IMR-90 (cell line): Measurements from ENCODE around the gene HPN. TPM values are rescaled to one million over a fixed set of nuclear protein-coding genes. Genes with fewer than 3 reads are reported as not detected.
"Not testable (repeated sequence)": the region's sequence is repeated elsewhere in the genome, so short reads cannot be mapped to it uniquely, and the experiment has no call there.

Source experiments
- ATAC-seq: fragments of 200-7000 bp; cut with Tn5 transposase; 2 replicates; pipeline ENCODE4 v1.9.1; 2020; ENCODE audit warnings: low read depth, mild to moderate bottlenecking, moderate library complexity
- BruUV-seq: library from RNA; stranded (reverse); fragments of 400-500 nt; replicated peaks from 2 replicates; lab custom pipeline; 2021; lab: Mats Ljungman, UMichigan
- CTCF ChIA-PET: fragments of 300-600 bp; formaldehyde crosslinking; extraction: SDS; loops from one replicate; lab custom pipeline; 2021; ENCODE audit warnings: antibody characterized with exemption; lab: Yijun Ruan, JAX
- POLR2A ChIA-PET: fragments of 300-600 bp; sonication (Branson Sonifier 250); formaldehyde crosslinking; loops from one replicate; lab custom pipeline; 2022; ENCODE audit warnings: antibody characterized with exemption; ENCODE audit not compliant: unreplicated experiment; lab: Charles Lee
- DNase-seq: peaks from one replicate; pipeline ENCODE4 v3.0.0; 2013
- H2AFZ ChIP-seq: replicated peaks from 2 replicates; pipeline ENCODE3; 2013; ENCODE audit warnings: low read length, mild to moderate bottlenecking; ENCODE audit not compliant: poor library complexity
- H2AK5ac ChIP-seq: 2 replicates; pipeline ENCODE4 v1.6.1; 2013; ENCODE audit warnings: low read depth, low read length, inconsistent platforms
- H2AK9ac ChIP-seq: replicated peaks from 2 replicates; pipeline ENCODE3; 2013; ENCODE audit warnings: mild to moderate bottlenecking, low read depth, low read length, moderate library complexity; ENCODE audit not compliant: poor library complexity
- H2BK120ac ChIP-seq: 2 replicates; pipeline ENCODE4 v1.6.1; 2013; ENCODE audit warnings: low read depth, low read length, inconsistent platforms
- H2BK15ac ChIP-seq: 3 replicates; pipeline ENCODE4 v1.6.1; 2013; ENCODE audit warnings: low read depth, low read length, inconsistent platforms
- H2BK20ac ChIP-seq: 2 replicates; pipeline ENCODE4 v1.6.1; 2013; ENCODE audit warnings: low read depth, mild to moderate bottlenecking, inconsistent platforms, low read length, moderate library complexity
- H2BK5ac ChIP-seq: 2 replicates; pipeline ENCODE4 v1.6.1; 2013; ENCODE audit warnings: mild to moderate bottlenecking, low read depth, low read length, inconsistent platforms; ENCODE audit not compliant: poor library complexity, severe bottlenecking
- H3K14ac ChIP-seq: replicated peaks from 2 replicates; pipeline ENCODE4 v1.6.1; 2013; ENCODE audit warnings: low read depth, low read length, inconsistent platforms
- H3K18ac ChIP-seq: 2 replicates; pipeline ENCODE4 v1.6.1; 2013; ENCODE audit warnings: low read depth, low read length, control low read depth
- H3K23ac ChIP-seq: 2 replicates; pipeline ENCODE4 v1.6.1; 2013; ENCODE audit warnings: low read depth, low read length, inconsistent platforms
- H3K27ac ChIP-seq: 2 replicates; pipeline ENCODE4 v1.5.1; 2013; ENCODE audit warnings: mild to moderate bottlenecking, control low read depth, low read length; ENCODE audit not compliant: insufficient read depth
- H3K27me3 ChIP-seq: 2 replicates; pipeline ENCODE4 v1.6.1; 2013; ENCODE audit warnings: low read length; ENCODE audit not compliant: control insufficient read depth, insufficient read depth
- H3K36me3 ChIP-seq: 2 replicates; pipeline ENCODE4 v1.6.1; 2013; ENCODE audit warnings: low read length, mixed read lengths; ENCODE audit not compliant: control insufficient read depth, insufficient read depth
- H3K4ac ChIP-seq: 2 replicates; pipeline ENCODE4 v1.6.1; 2013; ENCODE audit warnings: low read depth, low read length, inconsistent platforms
- H3K4me1 ChIP-seq: 2 replicates; pipeline ENCODE4 v1.6.1; 2013; ENCODE audit warnings: low read length, mixed read lengths; ENCODE audit not compliant: control insufficient read depth, insufficient read depth
- H3K4me2 ChIP-seq: 2 replicates; pipeline ENCODE4 v1.6.1; 2013; ENCODE audit warnings: low read depth, mild to moderate bottlenecking, control low read depth, low read length, moderate library complexity
- H3K4me3 ChIP-seq: 2 replicates; pipeline ENCODE4 v1.5.1; 2013; ENCODE audit warnings: low read depth, mild to moderate bottlenecking, control low read depth, low read length, moderate library complexity; ENCODE audit not compliant: insufficient read depth
- H3K56ac ChIP-seq: 2 replicates; pipeline ENCODE4 v1.6.1; 2013; ENCODE audit warnings: low read length, inconsistent platforms; ENCODE audit not compliant: insufficient read depth; ENCODE audit errors: extremely low read depth
- H3K79me1 ChIP-seq, 2 experiments: 2 replicates each; pipeline ENCODE4 v1.6.1; 2013; ENCODE audit warnings: low read length in 2 of 2, inconsistent platforms in 1 of 2, low read depth in 1 of 2
- H3K9ac ChIP-seq: 2 replicates; pipeline ENCODE4 v1.6.1; 2013; ENCODE audit warnings: low read depth, low read length, control low read depth
- H3K9me1 ChIP-seq: 2 replicates; pipeline ENCODE4 v1.6.1; 2013; ENCODE audit warnings: low read length, inconsistent platforms; ENCODE audit not compliant: insufficient read depth
- H3K9me3 ChIP-seq: 2 replicates; pipeline ENCODE4 v1.6.1; 2013; ENCODE audit warnings: low read length; ENCODE audit not compliant: control insufficient read depth, insufficient read depth
- H4K20me1 ChIP-seq: 2 replicates; pipeline ENCODE4 v1.6.1; 2013; ENCODE audit warnings: low read length, inconsistent platforms; ENCODE audit not compliant: insufficient read depth
- H4K5ac ChIP-seq: 2 replicates; pipeline ENCODE4 v1.6.1; 2013; ENCODE audit warnings: mild to moderate bottlenecking, low read depth, low read length, control low read depth
- H4K8ac ChIP-seq, 2 experiments: 2 replicates each; pipeline ENCODE4 v1.6.1; 2013; ENCODE audit warnings: low read depth in 2 of 2, low read length in 2 of 2, control low read depth in 1 of 2, inconsistent platforms in 1 of 2
- H4K91ac ChIP-seq: 2 replicates; pipeline ENCODE4 v1.6.1; 2013; ENCODE audit warnings: low read depth, low read length, inconsistent platforms; ENCODE audit not compliant: insufficient read depth
- WGBS, 2 experiments: methylation state at CpG; one replicate each; pipeline versions ENCODE4 v1.1.5 to v1.1.7; 2013; ENCODE audit warnings: missing lambda C conversion rate in 2 of 2; ENCODE audit not compliant: insufficient read length in 1 of 2; ENCODE audit errors: extremely low coverage in 2 of 2; 5-methylcytosine and 5-hydroxymethylcytosine counted together
- dilution Hi-C: fragments of 300-500 bp; cut with HindIII; formaldehyde crosslinking; loops from one replicate; pipeline ENCODE4 v1.14.3; 2018; ENCODE audit warnings: low sequenced_read_pairs; ENCODE audit not compliant: unreplicated experiment
- in situ Hi-C: fragments of 300-500 bp; cut with MboI; formaldehyde crosslinking; loops from 3 replicates; pipeline ENCODE4 v1.14.3; 2019; ENCODE audit warnings: low sequenced_read_pairs, inconsistent platforms, mixed read lengths
- intact Hi-C: fragments of 100-400 bp; cut with micrococcal nuclease; formaldehyde crosslinking; loops from 2 replicates; pipeline ENCODE4 v1.10.0; 2022
- polyA plus RNA-seq, 3 experiments: library from polyadenylated mRNA; depleted of rRNA; stranded (reverse); fragments of >200 nt; gene quantifications; 2 replicates each; pipeline ENCODE4 v1.2.3, GENCODE V29; 2012; ENCODE audit warnings: low replicate concordance in 1 of 3
- total RNA-seq: library from RNA; depleted of rRNA; stranded (reverse); fragments of >200 nt; gene quantifications from 2 replicates; pipeline ENCODE4 v1.2.3, GENCODE V29; 2012

Gene HPN
- total and polyA plus RNA-seq, 2 of the 4 experiments (the other 2 are of a cell fraction), result not detected

- BruUV-seq, H2AK9ac ChIP-seq, H3K9me1 ChIP-seq, H2AFZ ChIP-seq, DNase-seq, H3K9me3 ChIP-seq, dilution Hi-C loops, H2AK5ac ChIP-seq, H3K14ac ChIP-seq, CTCF ChIA-PET, H3K56ac ChIP-seq, H4K20me1 ChIP-seq, ATAC-seq, H3K4me3 ChIP-seq, H3K27ac ChIP-seq, H2BK15ac ChIP-seq, H4K8ac ChIP-seq, H3K18ac ChIP-seq, H3K4ac ChIP-seq, H3K4me1 ChIP-seq, POLR2A ChIA-PET, H4K5ac ChIP-seq, H3K79me1 ChIP-seq, H3K23ac ChIP-seq, H4K91ac ChIP-seq, intact Hi-C loops, H3K9ac ChIP-seq, H3K4me2 ChIP-seq, H2BK120ac ChIP-seq, in situ Hi-C loops, H2BK5ac ChIP-seq, H3K36me3 ChIP-seq, H2BK20ac ChIP-seq: not testable (repeated sequence)
- peaks cover 19% of the 10 kb centered on the region for H3K27me3 ChIP-seq
- no CpG with 5 or more reads among the region's 2 CpGs for WGBS, 2 experiments
These were observed 9.1 kb downstream of the HPN start for GRCh38 chr19:35050662-35051061.

- H3K9me1 ChIP-seq, H3K14ac ChIP-seq, H3K36me3 ChIP-seq, H4K91ac ChIP-seq, H3K4me1 ChIP-seq, H3K79me1 ChIP-seq, H4K8ac ChIP-seq, H2BK120ac ChIP-seq, DNase-seq, dilution Hi-C loops, H3K9ac ChIP-seq, H3K9me3 ChIP-seq, H3K27ac ChIP-seq, H3K4me3 ChIP-seq, H3K4me2 ChIP-seq, H4K20me1 ChIP-seq, ATAC-seq, intact Hi-C loops, H2BK20ac ChIP-seq, H2BK15ac ChIP-seq, H3K56ac ChIP-seq, H4K5ac ChIP-seq, POLR2A ChIA-PET, BruUV-seq, H2BK5ac ChIP-seq, H3K23ac ChIP-seq, H3K4ac ChIP-seq, H2AK9ac ChIP-seq, H3K18ac ChIP-seq, in situ Hi-C loops, H2AK5ac ChIP-seq, H2AFZ ChIP-seq: not testable (repeated sequence)
- H3K27me3 ChIP-seq, result peaks cover 25% of the 10 kb centered on the region
- 100% methylated on average over 1 of the region's 4 CpGs; no CpG with 5 or more reads in 1 of the 2 experiments for WGBS, 2 experiments
- CTCF ChIA-PET, result interaction anchor here (1.1 kb wide), 2 partner anchors 21 to 64 kb away, joined by 3 to 5 read pairs; no protein-coding TSS in a partner anchor
These were observed 9.7 kb downstream of the HPN start for GRCh38 chr19:35051268-35051667.
